T-cell (primary cell): ENCODE measurements around the gene ISLR. TPM values are rescaled to one million over a fixed set of nuclear protein-coding genes. Genes with fewer than 3 reads are reported as not detected.

Experiments
- ATAC-seq, 4 experiments: fragments of 200-7000 bp in 3 of 4; fragments of 150-1000 bp in 1 of 4; cut with Tn5 transposase; replicated peaks in 1 of 4; 1 replicate in 3 of 4; 2 replicates in 1 of 4; pipeline ENCODE4 v1.10.0; 2021; ENCODE audit warnings: moderate library complexity in 3 of 4, mild to moderate bottlenecking in 2 of 4, moderate number of reproducible peaks in 1 of 4
- CTCF ChIA-PET, 2 donors: fragments of 300-600 bp; sonication (Branson Sonifier 250); formaldehyde crosslinking; loops; one replicate each; lab custom pipeline; 2022; ENCODE audit warnings: antibody characterized with exemption in 2 of 2; lab: Charles Lee
- POLR2A ChIA-PET, 2 donors: fragments of 300-600 bp; sonication (Branson Sonifier 250); formaldehyde crosslinking; loops; one replicate each; lab custom pipeline; 2022; ENCODE audit warnings: antibody characterized with exemption in 2 of 2; lab: Charles Lee
- DNase-seq, 35 experiments: peaks; one replicate each; pipeline versions ENCODE4 v3.0.0 to v3.0.0-alpha.2; 2013 to 2023
- H3K27ac ChIP-seq: one replicate; pipeline ENCODE4 v1.5.1; 2013; ENCODE audit warnings: low read length
- H3K27me3 ChIP-seq, 2 experiments: replicated peaks in 1 of 2; 1 replicate in 1 of 2; 2 replicates in 1 of 2; pipeline versions ENCODE4 v1.6.1 to v1.7.0; 2013; ENCODE audit warnings: low read length in 1 of 2, mixed read lengths in 1 of 2; ENCODE audit not compliant: control insufficient read depth in 2 of 2, insufficient read depth in 2 of 2; ENCODE audit errors: extremely low read depth in 1 of 2
- H3K36me3 ChIP-seq, 2 donors: 1 replicate in 1 of 2; 2 replicates in 1 of 2; pipeline versions ENCODE4 v1.6.1 to v1.7.0; 2013; ENCODE audit warnings: low read length in 1 of 2; ENCODE audit not compliant: control insufficient read depth in 2 of 2, insufficient read depth in 1 of 2; ENCODE audit errors: extremely low read depth in 1 of 2
- H3K4me1 ChIP-seq, 2 experiments: 1 replicate in 1 of 2; 2 replicates in 1 of 2; pipeline versions ENCODE4 v1.6.1 to v1.7.0; 2013; ENCODE audit warnings: low read length in 2 of 2, mixed read lengths in 1 of 2; ENCODE audit not compliant: insufficient read depth in 2 of 2, control insufficient read depth in 1 of 2; ENCODE audit errors: extremely low read depth in 1 of 2
- H3K4me3 ChIP-seq, 2 donors: 1 replicate in 1 of 2; 2 replicates in 1 of 2; pipeline versions ENCODE4 v1.5.1 to v1.7.0; 2013; ENCODE audit warnings: mild to moderate bottlenecking in 2 of 2, low read length in 1 of 2, moderate library complexity in 1 of 2; ENCODE audit not compliant: control insufficient read depth in 1 of 2; ENCODE audit errors: extremely low read depth in 1 of 2
- H3K9me3 ChIP-seq: 2 replicates; pipeline ENCODE4 v1.7.0; 2013
- H3K27ac Mint-ChIP-seq, 2 donors: one replicate each; pipeline ENCODE4 v1.8.0; 2020 to 2021; ENCODE audit warnings: mild to moderate bottlenecking in 2 of 2, mixed read lengths in 2 of 2
- H3K27me3 Mint-ChIP-seq, 2 donors: one replicate each; pipeline ENCODE4 v1.8.0; 2021 to 2022; ENCODE audit warnings: mixed read lengths in 2 of 2
- H3K36me3 Mint-ChIP-seq: one replicate; pipeline ENCODE4 v1.8.0; 2021; ENCODE audit warnings: mixed read lengths
- H3K4me1 Mint-ChIP-seq, 3 donors: one replicate each; pipeline ENCODE4 v1.8.0; 2020 to 2022; ENCODE audit warnings: mixed read lengths in 3 of 3, mild to moderate bottlenecking in 1 of 3
- H3K4me3 Mint-ChIP-seq, 3 donors: one replicate each; pipeline ENCODE4 v1.8.0; 2020 to 2022; ENCODE audit warnings: mild to moderate bottlenecking in 3 of 3, mixed read lengths in 3 of 3, moderate library complexity in 3 of 3
- H3K9me3 Mint-ChIP-seq, 3 donors: one replicate each; pipeline ENCODE4 v1.8.0; 2020 to 2022; ENCODE audit warnings: mixed read lengths in 3 of 3
- WGBS: methylation state at CpG from one replicate; pipeline ENCODE4 v1.1.5; 2013; ENCODE audit warnings: missing lambda C conversion rate; ENCODE audit not compliant: insufficient coverage; 5-methylcytosine and 5-hydroxymethylcytosine counted together
- total RNA-seq, 35 experiments: library from RNA in 6 of 35; stranded (reverse) in 6 of 35; fragments of 120-200 nt in 1 of 35; gene quantifications; one replicate each; pipeline versions ENCODE4 v1.2.1 to v1.2.4 and lab custom pipeline; 2013 to 2026

Gene ISLR
- total RNA-seq, 5 donors from 2014 or later (not counting 1 experiment from before 2014, with no cell fraction given) = 0.12 TPM; not detected in 4

- no peaks in the 10 kb centered on the region for H3K9me3 Mint-ChIP-seq
- Histone ChIP-seq H3K27ac (no peak overlapping the region), H3K27me3 (peaks cover 0 to 30% of the 10 kb centered on the region in 2 experiments), H3K4me3 (no peak overlapping the region), H3K36me3 (no peaks in the 10 kb centered on the region), H3K9me3 (no peaks in the 10 kb centered on the region), H3K4me1 (no peaks in the 10 kb centered on the region)
- DNase-seq (no peak), ATAC-seq (no peak)
- no peaks in the 10 kb centered on the region for H3K4me1 Mint-ChIP-seq
- no peak overlapping the region for H3K27ac Mint-ChIP-seq
- no peak overlapping the region for H3K4me3 Mint-ChIP-seq
- POLR2A ChIA-PET = no interaction called here
- 83% methylated on average over 2 of the region's 6 CpGs for WGBS
- CTCF ChIA-PET = no interaction called here
- no peaks in the 10 kb centered on the region for H3K36me3 Mint-ChIP-seq
- peaks cover 3 to 18% of the 10 kb centered on the region in 2 donors for H3K27me3 Mint-ChIP-seq
Observed at GRCh38 chr15:74214324-74215021, 41.0 kb downstream of the ISLR start.

- Mint-ChIP-seq H3K9me3 (no peaks in the 10 kb centered on the region), H3K4me3 (no peak overlapping the region), H3K27ac (no peak overlapping the region), H3K4me1 (no peaks in the 10 kb centered on the region), H3K27me3 (peaks cover 6 to 27% of the 10 kb centered on the region in 2 donors), H3K36me3 (no peaks in the 10 kb centered on the region)
- no peaks in the 10 kb centered on the region for H3K36me3 ChIP-seq
- H3K9me3 ChIP-seq = no peaks in the 10 kb centered on the region
- no peak overlapping the region for H3K4me3 ChIP-seq
- ATAC-seq (no peak), DNase-seq (no peak)
- CTCF ChIA-PET = no interaction called here
- H3K4me1 ChIP-seq = no peaks in the 10 kb centered on the region
- POLR2A ChIA-PET = no interaction called here
- H3K27ac ChIP-seq = no peak overlapping the region
- peaks cover 0 to 32% of the 10 kb centered on the region in 2 experiments for H3K27me3 ChIP-seq
- 79% methylated on average over 7 of the region's 8 CpGs for WGBS
Observed at GRCh38 chr15:74215958-74216357, 42.4 kb downstream of the ISLR start.

GRCh38 chr15:74216949-74217348, 43.4 kb downstream of the ISLR start:
- no peak overlapping the region for H3K4me3 Mint-ChIP-seq
- CTCF ChIA-PET = no interaction called here
- 95% methylated on average over 2 of the region's 3 CpGs for WGBS
- Histone ChIP-seq H3K9me3 (no peaks in the 10 kb centered on the region), H3K36me3 (no peaks in the 10 kb centered on the region), H3K4me3 (no peak overlapping the region), H3K27me3 (peaks cover 0 to 40% of the 10 kb centered on the region in 2 experiments), H3K4me1 (no peaks in the 10 kb centered on the region), H3K27ac (no peak overlapping the region)
- POLR2A ChIA-PET = no interaction called here
- no peaks in the 10 kb centered on the region for H3K36me3 Mint-ChIP-seq
- H3K9me3 Mint-ChIP-seq = no peaks in the 10 kb centered on the region
- H3K4me1 Mint-ChIP-seq = no peaks in the 10 kb centered on the region
- ATAC-seq = no peak
- H3K27ac Mint-ChIP-seq = no peak overlapping the region
- no peak for DNase-seq
- H3K27me3 Mint-ChIP-seq = peaks cover 6 to 27% of the 10 kb centered on the region in 2 donors

GRCh38 chr15:74217907-74218885, 44.7 kb downstream of the ISLR start:
- DNase-seq (no peak), ATAC-seq (no peak)
- Mint-ChIP-seq H3K36me3 (no peaks in the 10 kb centered on the region), H3K27ac (no peak overlapping the region), H3K9me3 (no peaks in the 10 kb centered on the region), H3K4me1 (peaks cover 0 to 1% (median 1%) of the 10 kb centered on the region in 3 donors), H3K4me3 (no peak overlapping the region), H3K27me3 (peaks cover 12 to 30% of the 10 kb centered on the region in 2 donors)
- no peak overlapping the region for H3K4me3 ChIP-seq
- 89% methylated on average over 16 of the region's 16 CpGs for WGBS
- H3K27me3 ChIP-seq = peaks cover 0 to 49% of the 10 kb centered on the region in 2 experiments
- ChIA-PET POLR2A (no interaction called here), CTCF (no interaction called here)
- H3K27ac ChIP-seq = no peak overlapping the region
- H3K4me1 ChIP-seq = peaks cover 2 to 3% of the 10 kb centered on the region in 2 experiments
- no peaks in the 10 kb centered on the region for H3K9me3 ChIP-seq
- H3K36me3 ChIP-seq = no peaks in the 10 kb centered on the region

GRCh38 chr15:74220475-74221248, 47.2 kb downstream of the ISLR start:
- Histone ChIP-seq H3K27me3 (peaks cover 0 to 48% of the 10 kb centered on the region in 2 experiments), H3K9me3 (no peaks in the 10 kb centered on the region), H3K4me3 (no peak overlapping the region), H3K36me3 (no peaks in the 10 kb centered on the region), H3K27ac (no peak overlapping the region), H3K4me1 (peaks cover 9 to 11% of the 10 kb centered on the region in 2 experiments)
- 77% methylated on average over 4 of the region's 11 CpGs for WGBS
- POLR2A ChIA-PET = no interaction called here
- H3K4me1 Mint-ChIP-seq = peaks cover 5 to 12% (median 7%) of the 10 kb centered on the region in 3 donors
- ATAC-seq (no peak), DNase-seq (no peak)
- H3K27ac Mint-ChIP-seq = no peak overlapping the region
- CTCF ChIA-PET = interaction anchor here in 1 of 2 donors (0.6 kb wide), 1 partner anchor 49 kb away, joined by 3 read pairs; no protein-coding TSS in a partner anchor
- peaks cover 21 to 36% of the 10 kb centered on the region in 2 donors for H3K27me3 Mint-ChIP-seq
- no peaks in the 10 kb centered on the region for H3K9me3 Mint-ChIP-seq
- H3K36me3 Mint-ChIP-seq = no peaks in the 10 kb centered on the region
- H3K4me3 Mint-ChIP-seq = no peak overlapping the region
